Ovary (tissue), 9 donors: ENCODE measurements around the gene CDK9. TPM values are rescaled to one million over a fixed set of nuclear protein-coding genes. Genes with fewer than 3 reads are reported as not detected.

ENCODE experiments used
- DNase-seq, 5 donors: peaks; one replicate each; pipeline ENCODE4 v3.0.0-alpha.2; 2019 to 2020
- H3K27ac ChIP-seq, 2 donors: fragments of 200-600 bp; one replicate each; pipeline versions ENCODE4 v1.5.1 to v1.8.0; 2019 to 2022
- H3K27me3 ChIP-seq: fragments of 200-600 bp; one replicate; pipeline ENCODE4 v1.8.0; 2022
- H3K36me3 ChIP-seq: fragments of 200-600 bp; sonication (generic); one replicate; pipeline ENCODE4 v1.5.1; 2019
- H3K4me1 ChIP-seq: one replicate; pipeline ENCODE4 v1.8.1; 2013; ENCODE audit warnings: mild to moderate bottlenecking, moderate library complexity; ENCODE audit not compliant: insufficient read depth
- H3K4me3 ChIP-seq: fragments of 200-600 bp; sonication (generic); one replicate; pipeline ENCODE4 v1.5.1; 2017
- H3K9me3 ChIP-seq, 2 donors: fragments of 200-600 bp in 1 of 2; sonication (generic) in 1 of 2; one replicate each; pipeline versions ENCODE4 v1.5.1 to v1.8.1; 2013 to 2019; ENCODE audit warnings: mild to moderate bottlenecking in 1 of 2, moderate library complexity in 1 of 2
- CTCF ChIP-seq, 3 donors: fragments of 450-650 bp in 2 of 3; fragments of 200-600 bp in 1 of 3; IDR thresholded peaks; one replicate each; pipeline versions ENCODE4 v1.5.1 to v1.8.0; 2016 to 2022; ENCODE audit warnings: antibody characterized with exemption in 3 of 3, mild to moderate bottlenecking in 1 of 3
- EP300 ChIP-seq: sonication (generic); formaldehyde crosslinking; IDR thresholded peaks from one replicate; pipeline ENCODE4 v1.6.1; 2017; ENCODE audit warnings: antibody characterized with exemption
- POLR2A ChIP-seq: fragments of 450-650 bp; IDR thresholded peaks from one replicate; pipeline ENCODE4 v1.6.1; 2017; ENCODE audit warnings: antibody characterized with exemption, mild to moderate bottlenecking, moderate library complexity
- WGBS, 3 donors: extraction: QIAGEN DNeasy Blood & Tissue Kit in 1 of 3; methylation state at CpG; one replicate each; pipeline versions ENCODE4 v1.1.5 to v1.1.7; 2013 to 2017; 5-methylcytosine and 5-hydroxymethylcytosine counted together
- intact Hi-C, 4 donors: fragments of 100-400 bp; cut with DNase I; formaldehyde crosslinking; loops; one replicate each; pipeline versions ENCODE4 v1.11.0 to v1.15.1; 2022 to 2023
- polyA plus RNA-seq, 2 donors: library from polyadenylated mRNA; stranded (reverse); fragments of 200-250 nt in 1 of 2; fragments of 350-450 nt in 1 of 2; fragmentation: Illumina TruSeq in 1 of 2; extraction: RNeasy Lipid Tissue Mini Kit (QIAGEN cat#74804) in 1 of 2; gene quantifications; one replicate each; pipeline ENCODE4 v1.2.3, GENCODE V29; 2013 to 2014
- total RNA-seq, 7 donors: library from RNA; depleted of rRNA in 2 of 7; stranded (reverse); fragments of >200 nt in 2 of 7; fragmentation: NEBNext Ultra II Directional in 3 of 7; extraction: Animal tissue kit (Norgen Biotek cat#: 25700) in 3 of 7; gene quantifications; one replicate each; pipeline versions ENCODE4 v1.1.0 to v1.2.4, GENCODE V29; 2016 to 2023
- donor health status: DM: no; HTN: no; CAD: no; lungs with moderate emphysema.
- donor health status: DM: no; HTN: no; CAD: no.
- donor health status: Bipolar disorder and iron deficiency.
- donor health status: DM: yes; HTN: yes; CAD: no.
- donor health status: DM: no; HTN: no; CAD: no.
- donor health status: DM: yes; HTN: yes; CAD: no.

CDK9 gene
- total and polyA plus RNA-seq, 9 donors, result 71.7 to 209 (median 129) TPM

- Histone ChIP-seq H3K4me3 (peak overlapping the region; percentile 32), H3K27ac (peak overlapping the region; percentile 82 to 96), H3K36me3 (no peaks in the 10 kb centered on the region), H3K27me3 (no peaks in the 10 kb centered on the region), H3K9me3 (no peaks in the 10 kb centered on the region), H3K4me1 (peaks cover 38% of the 10 kb centered on the region)
- no peak for TF ChIP-seq EP300
- peak in 1 of 3 donors; percentile 21 for TF ChIP-seq CTCF (IDR thresholded peaks at IDR 0.05)
- peak; percentile 78 for TF ChIP-seq POLR2A
- intact Hi-C loops, result loop anchor here in 2 of 4 donors (5.0 kb wide), 2 partner anchors 34 to 39 kb away; no protein-coding TSS in a partner anchor
- WGBS, 3 donors, result 0 to 3% (median 2%) methylated on average over 25 to 34 of the region's 34 CpGs
- DNase-seq, result peak; percentile 96 to 98 (median 97)
Observed at GRCh38 chr9:127828262-127829031, 42.6 kb downstream of the CDK9 start.

- intact Hi-C loops, result loop anchor here in 2 of 4 donors (5.0 kb wide), 2 partner anchors 33 to 38 kb away; no protein-coding TSS in a partner anchor
- peaks cover 41% of the 10 kb centered on the region for H3K4me1 ChIP-seq
- WGBS, 3 donors, result 39 to 56% (median 51%) methylated on average over 6 of the region's 6 CpGs
- peak overlapping the region; percentile 77 to 96 for H3K27ac ChIP-seq
- no peaks in the 10 kb centered on the region for H3K36me3 ChIP-seq
- H3K4me3 ChIP-seq, result no peak overlapping the region
- no peaks in the 10 kb centered on the region for H3K27me3 ChIP-seq
- H3K9me3 ChIP-seq, result no peaks in the 10 kb centered on the region
- DNase-seq, result peak in 1 of 5 donors; percentile 57
- no peak for TF ChIP-seq EP300
- no peak for TF ChIP-seq POLR2A
- TF ChIP-seq CTCF (IDR thresholded peaks at IDR 0.05), result no peak
Observed at GRCh38 chr9:127829205-127829906, 43.5 kb downstream of the CDK9 start.

- no peak overlapping the region for H3K4me3 ChIP-seq
- peak overlapping the region; percentile 23 to 96 for H3K27ac ChIP-seq
- intact Hi-C loops, result no loop called here
- H3K36me3 ChIP-seq, result no peaks in the 10 kb centered on the region
- 55 to 60% (median 59%) methylated on average over 7 of the region's 7 CpGs for WGBS, 3 donors
- H3K4me1 ChIP-seq, result peaks cover 57% of the 10 kb centered on the region
- no peaks in the 10 kb centered on the region for H3K9me3 ChIP-seq
- no peaks in the 10 kb centered on the region for H3K27me3 ChIP-seq
- no peak for TF ChIP-seq EP300
- no peak for TF ChIP-seq POLR2A
- peak in 1 of 5 donors; percentile 46 for DNase-seq
Observed at GRCh38 chr9:127832248-127832647, 46.4 kb downstream of the CDK9 start.

- Histone ChIP-seq H3K4me1 (peaks cover 61% of the 10 kb centered on the region), H3K27ac (peak overlapping the region; percentile 67 to 96), H3K9me3 (no peaks in the 10 kb centered on the region), H3K4me3 (no peak overlapping the region), H3K27me3 (no peaks in the 10 kb centered on the region), H3K36me3 (no peaks in the 10 kb centered on the region)
- 6 to 15% (median 8%) methylated on average over 1 of the region's 1 CpG for WGBS, 3 donors
- TF ChIP-seq CTCF (IDR thresholded peaks at IDR 0.05), result peak in 1 of 3 donors; percentile 16
- TF ChIP-seq POLR2A, result no peak
- peak; percentile 72 for TF ChIP-seq EP300
- no peak for DNase-seq
- intact Hi-C loops, result no loop called here
Observed at GRCh38 chr9:127833555-127833954, 47.7 kb downstream of the CDK9 start.
